ENCODE data around the gene MCTP2.

DNA sequence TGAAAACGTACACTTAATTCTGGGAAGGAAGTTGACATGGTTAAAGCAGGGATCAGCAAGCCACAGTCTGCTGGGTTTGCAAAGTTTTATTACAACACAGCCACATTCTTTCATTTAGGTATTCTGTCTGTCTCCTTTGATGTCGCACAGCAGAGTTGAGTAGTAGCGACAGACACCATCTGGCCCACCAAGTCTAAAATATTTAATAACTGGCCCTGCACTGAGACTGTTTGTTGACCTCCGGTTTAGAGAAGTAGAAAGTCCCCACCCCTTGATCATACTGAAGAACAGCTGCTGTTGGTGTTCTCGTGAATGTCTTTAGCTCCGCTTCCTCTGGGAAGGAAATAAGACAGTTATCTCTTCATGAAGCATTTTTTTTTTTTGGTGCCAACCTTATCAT lies 66.2 kb downstream of the MCTP2 start:
- no peak for TF ChIP-seq EP300 (IDR thresholded peaks at IDR 0.05; ENCODE audit: low read length)
- TF ChIP-seq, protein P1, sequence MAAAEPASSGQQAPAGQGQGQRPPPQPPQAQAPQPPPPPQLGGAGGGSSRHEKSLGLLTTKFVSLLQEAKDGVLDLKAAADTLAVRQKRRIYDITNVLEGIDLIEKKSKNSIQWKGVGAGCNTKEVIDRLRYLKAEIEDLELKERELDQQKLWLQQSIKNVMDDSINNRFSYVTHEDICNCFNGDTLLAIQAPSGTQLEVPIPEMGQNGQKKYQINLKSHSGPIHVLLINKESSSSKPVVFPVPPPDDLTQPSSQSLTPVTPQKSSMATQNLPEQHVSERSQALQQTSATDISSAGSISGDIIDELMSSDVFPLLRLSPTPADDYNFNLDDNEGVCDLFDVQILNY (CRISPR knock-in tag; IDR thresholded peaks at IDR 0.05), result no peak
- no peak for TF ChIP-seq KLF16 (IDR thresholded peaks at IDR 0.05)
- TF ChIP-seq HCFC1 (IDR thresholded peaks at IDR 0.05; ENCODE audit: low read depth, low read length), result no peak
- TF ChIP-seq JUN (IDR thresholded peaks at IDR 0.05; ENCODE audit: borderline replicate concordance, low read depth, low read length), result no peak
- no peak for TF ChIP-seq JUN (CRISPR knock-in tag; IDR thresholded peaks at IDR 0.05; ENCODE audit: borderline replicate concordance)
- TF ChIP-seq, protein P2, sequence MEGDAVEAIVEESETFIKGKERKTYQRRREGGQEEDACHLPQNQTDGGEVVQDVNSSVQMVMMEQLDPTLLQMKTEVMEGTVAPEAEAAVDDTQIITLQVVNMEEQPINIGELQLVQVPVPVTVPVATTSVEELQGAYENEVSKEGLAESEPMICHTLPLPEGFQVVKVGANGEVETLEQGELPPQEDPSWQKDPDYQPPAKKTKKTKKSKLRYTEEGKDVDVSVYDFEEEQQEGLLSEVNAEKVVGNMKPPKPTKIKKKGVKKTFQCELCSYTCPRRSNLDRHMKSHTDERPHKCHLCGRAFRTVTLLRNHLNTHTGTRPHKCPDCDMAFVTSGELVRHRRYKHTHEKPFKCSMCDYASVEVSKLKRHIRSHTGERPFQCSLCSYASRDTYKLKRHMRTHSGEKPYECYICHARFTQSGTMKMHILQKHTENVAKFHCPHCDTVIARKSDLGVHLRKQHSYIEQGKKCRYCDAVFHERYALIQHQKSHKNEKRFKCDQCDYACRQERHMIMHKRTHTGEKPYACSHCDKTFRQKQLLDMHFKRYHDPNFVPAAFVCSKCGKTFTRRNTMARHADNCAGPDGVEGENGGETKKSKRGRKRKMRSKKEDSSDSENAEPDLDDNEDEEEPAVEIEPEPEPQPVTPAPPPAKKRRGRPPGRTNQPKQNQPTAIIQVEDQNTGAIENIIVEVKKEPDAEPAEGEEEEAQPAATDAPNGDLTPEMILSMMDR (IDR thresholded peaks at IDR 0.05 in 2 of 3, conservative IDR thresholded peaks at IDR 0.05 in 1 of 3; ENCODE audit: insufficient read depth in 2 of 3, low read depth in 1 of 3, low read length in 3 of 3), result no peak
- TF ChIP-seq EZH2 (IDR thresholded peaks at IDR 0.05; ENCODE audit: borderline replicate concordance, low read depth, low read length), result no peak
- no peak for TF ChIP-seq ZNF778 (CRISPR knock-in tag; IDR thresholded peaks at IDR 0.05)
- no peak for TF ChIP-seq GATAD2A (IDR thresholded peaks at IDR 0.05)
- no peak for TF ChIP-seq HDAC3 (IDR thresholded peaks at IDR 0.05; ENCODE audit: borderline replicate concordance, partially characterized antibody)
- TF ChIP-seq USF1 (CRISPR knock-in tag; IDR thresholded peaks at IDR 0.05), result no peak
- TF ChIP-seq FIP1L1 (IDR thresholded peaks at IDR 0.05; ENCODE audit: low read depth, low read length, poor library complexity, severe bottlenecking), result no peak

Measured in K562 (cell line).